ENCODE measurements around the gene IFI27L1.

Gene IFI27L1

DNA sequence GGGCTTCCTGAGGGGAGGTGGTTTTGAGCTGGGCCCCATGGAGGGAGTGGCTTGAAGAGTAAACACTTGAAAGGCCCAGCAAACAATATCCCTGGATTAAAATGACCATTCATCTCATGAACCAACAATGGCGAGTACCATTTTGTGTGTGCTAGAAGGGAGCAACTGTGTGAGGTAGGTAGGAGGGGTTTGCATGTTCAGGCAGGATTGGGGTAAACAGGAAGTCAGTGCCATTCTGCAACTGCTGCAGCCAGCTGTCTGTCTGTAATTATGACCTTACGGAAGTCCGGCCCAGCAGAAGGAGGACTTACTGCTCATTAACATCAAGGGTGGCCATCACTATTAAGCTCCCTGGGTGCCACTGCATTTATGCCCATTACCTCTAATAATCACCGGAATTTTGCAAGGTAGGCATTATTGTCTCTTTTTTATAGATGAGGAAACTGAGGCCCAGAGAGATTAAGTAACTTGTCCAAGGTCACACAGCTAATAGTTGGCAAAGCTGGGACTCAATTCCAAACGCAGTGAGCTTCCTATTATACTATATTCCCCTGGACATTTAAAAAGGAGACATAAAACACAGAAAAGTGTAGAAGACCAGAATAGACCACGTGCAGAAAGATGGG is 64.9 kb downstream of the IFI27L1 start:
- DNase-seq (ENCODE audit: low read depth), result no peak
- H3K4me3 ChIP-seq (ENCODE audit: low read depth, low read length), result no peak overlapping the region
- TF ChIP-seq, protein P1, sequence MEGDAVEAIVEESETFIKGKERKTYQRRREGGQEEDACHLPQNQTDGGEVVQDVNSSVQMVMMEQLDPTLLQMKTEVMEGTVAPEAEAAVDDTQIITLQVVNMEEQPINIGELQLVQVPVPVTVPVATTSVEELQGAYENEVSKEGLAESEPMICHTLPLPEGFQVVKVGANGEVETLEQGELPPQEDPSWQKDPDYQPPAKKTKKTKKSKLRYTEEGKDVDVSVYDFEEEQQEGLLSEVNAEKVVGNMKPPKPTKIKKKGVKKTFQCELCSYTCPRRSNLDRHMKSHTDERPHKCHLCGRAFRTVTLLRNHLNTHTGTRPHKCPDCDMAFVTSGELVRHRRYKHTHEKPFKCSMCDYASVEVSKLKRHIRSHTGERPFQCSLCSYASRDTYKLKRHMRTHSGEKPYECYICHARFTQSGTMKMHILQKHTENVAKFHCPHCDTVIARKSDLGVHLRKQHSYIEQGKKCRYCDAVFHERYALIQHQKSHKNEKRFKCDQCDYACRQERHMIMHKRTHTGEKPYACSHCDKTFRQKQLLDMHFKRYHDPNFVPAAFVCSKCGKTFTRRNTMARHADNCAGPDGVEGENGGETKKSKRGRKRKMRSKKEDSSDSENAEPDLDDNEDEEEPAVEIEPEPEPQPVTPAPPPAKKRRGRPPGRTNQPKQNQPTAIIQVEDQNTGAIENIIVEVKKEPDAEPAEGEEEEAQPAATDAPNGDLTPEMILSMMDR (conservative IDR thresholded peaks at IDR 0.05; ENCODE audit: low read depth, low read length), result no peak
